SK-N-SH (cell line): ENCODE measurements around the gene NFASC. TPM values are rescaled to one million over a fixed set of nuclear protein-coding genes. Genes with fewer than 3 reads are reported as not detected.

Experiments used
- CTCF ChIA-PET: fragments of 300-600, 350-600 bp; formaldehyde crosslinking; extraction: SDS; loops from one replicate; lab custom pipeline; 2021; lab: Yijun Ruan, JAX
- POLR2A ChIA-PET: fragments of 350-600 bp; sonication (Branson Sonifier 250); formaldehyde crosslinking; extraction: SDS; loops from one replicate; lab custom pipeline; 2020; ENCODE audit warnings: antibody characterized with exemption, inconsistent platforms; lab: Yijun Ruan, JAX
- DNase-seq: peaks from one replicate; pipeline ENCODE4 v3.0.0; 2012
- H2AFZ ChIP-seq: fragments of 200-600 bp; sonication (generic); 2 replicates; pipeline ENCODE4 v1.8.1; 2016; ENCODE audit warnings: antibody characterized with exemption, mild to moderate bottlenecking, low read depth
- H3F3A ChIP-seq: fragments of 200-600 bp; sonication (generic); replicated peaks from 2 replicates; pipeline ENCODE3; 2016; ENCODE audit warnings: antibody characterized with exemption, mild to moderate bottlenecking; ENCODE audit not compliant: insufficient read depth
- H3K27ac ChIP-seq, 2 experiments: fragments of 200-500 bp in 1 of 2; fragments of 200-600 bp in 1 of 2; sonication (Bioruptor generic) in 1 of 2; sonication (generic), shearing (Covaris generic) in 1 of 2; 2 replicates each; pipeline versions ENCODE4 v1.5.1 to v1.6.1; 2014 to 2016; ENCODE audit warnings: low read depth in 2 of 2, inconsistent platforms in 1 of 2, low read length in 1 of 2, mild to moderate bottlenecking in 1 of 2, mixed read lengths in 1 of 2
- H3K27me3 ChIP-seq: fragments of 200-600 bp; sonication (generic), shearing (Covaris generic); 2 replicates; pipeline ENCODE4 v1.6.1; 2016; ENCODE audit warnings: mixed run types; ENCODE audit not compliant: insufficient read depth
- H3K36me3 ChIP-seq, 2 experiments: fragments of 200-500 bp in 1 of 2; fragments of 200-600 bp in 1 of 2; sonication (Bioruptor generic) in 1 of 2; sonication (generic) in 1 of 2; replicated peaks in 1 of 2; 2 replicates each; pipeline versions ENCODE3 to v1.5.1; 2014 to 2016; ENCODE audit warnings: low read length in 1 of 2, mild to moderate bottlenecking in 1 of 2; ENCODE audit not compliant: insufficient read depth in 2 of 2, control insufficient read depth in 1 of 2
- H3K4me1 ChIP-seq, 2 experiments: fragments of 200-500 bp in 1 of 2; fragments of 200-600 bp in 1 of 2; sonication (Bioruptor generic) in 1 of 2; sonication (generic), shearing (Covaris generic) in 1 of 2; 2 replicates each; pipeline versions ENCODE4 v1.5.1 to v1.6.1; 2014 to 2016; ENCODE audit warnings: low read depth in 1 of 2, low read length in 1 of 2, mixed run types in 1 of 2; ENCODE audit not compliant: insufficient read depth in 2 of 2, control insufficient read depth in 1 of 2
- H3K4me2 ChIP-seq: fragments of 200-600 bp; sonication (generic), shearing (Covaris generic); 2 replicates; pipeline ENCODE4 v1.6.1; 2017; ENCODE audit warnings: mixed run types
- H3K4me3 ChIP-seq, 2 experiments: fragments of 200-500 bp in 1 of 2; fragments of 200-600 bp in 1 of 2; sonication (Bioruptor generic) in 1 of 2; sonication (generic), shearing (Covaris generic) in 1 of 2; 2 replicates each; pipeline versions ENCODE4 v1.5.1 to v1.8.1; 2014 to 2016; ENCODE audit warnings: low read depth in 2 of 2, inconsistent platforms in 1 of 2, low read length in 1 of 2, mild to moderate bottlenecking in 1 of 2, mixed read lengths in 1 of 2, moderate library complexity in 1 of 2
- H3K79me2 ChIP-seq: fragments of 200-600 bp; sonication (generic); 2 replicates; pipeline ENCODE4 v1.8.1; 2017; ENCODE audit warnings: mild to moderate bottlenecking; ENCODE audit not compliant: insufficient read depth
- H3K9ac ChIP-seq: fragments of 200-600 bp; sonication (generic); 2 replicates; pipeline ENCODE4 v1.6.1; 2017; ENCODE audit warnings: mixed run types
- H3K9me2 ChIP-seq: fragments of 200-600 bp; sonication (generic); 2 replicates; pipeline ENCODE4 v1.6.1; 2017; ENCODE audit warnings: mixed run types
- H3K9me3 ChIP-seq: fragments of 200-600 bp; sonication (generic); 2 replicates; pipeline ENCODE4 v1.6.1; 2017; ENCODE audit warnings: mixed run types, mild to moderate bottlenecking, moderate library complexity
- H4K20me1 ChIP-seq: fragments of 200-600 bp; sonication (generic); 2 replicates; pipeline ENCODE4 v1.6.1; 2017; ENCODE audit warnings: mild to moderate bottlenecking, mixed run types; ENCODE audit not compliant: insufficient read depth
- EP300 ChIP-seq, 2 experiments: IDR thresholded peaks; 2 replicates each; pipeline versions ENCODE4 v1.4.0 to v1.6.1; 2012; ENCODE audit warnings: borderline replicate concordance in 1 of 2, low read depth in 1 of 2, low read length in 1 of 2
- MAX ChIP-seq: IDR thresholded peaks from 2 replicates; pipeline ENCODE4 v1.4.0; 2012; ENCODE audit warnings: low read depth
- MEF2A ChIP-seq: IDR thresholded peaks from 2 replicates; pipeline ENCODE4 v1.4.0; 2012; ENCODE audit warnings: low read depth, borderline replicate concordance
- MXI1 ChIP-seq: IDR thresholded peaks from 2 replicates; pipeline ENCODE4 v1.6.1; 2012; ENCODE audit warnings: mild to moderate bottlenecking, low read depth, low read length, improper control_type of control experiment
- RCOR1 ChIP-seq: fragments of 150-350 bp; IDR thresholded peaks from 2 replicates; pipeline ENCODE4 v1.6.1; 2017; ENCODE audit warnings: antibody characterized with exemption, low read length
- USF2 ChIP-seq: fragments of 150-350 bp; IDR thresholded peaks from 2 replicates; pipeline ENCODE4 v1.6.1; 2017; ENCODE audit warnings: antibody characterized with exemption, low read length, low read depth, borderline replicate concordance
- YY1 ChIP-seq: IDR thresholded peaks from 2 replicates; pipeline ENCODE4 v1.4.0; 2012; ENCODE audit warnings: low read depth, mild to moderate bottlenecking
- WGBS: methylation state at CpG from one replicate; pipeline ENCODE4 v1.1.6; 2017; ENCODE audit warnings: low lambda C conversion rate; 5-methylcytosine and 5-hydroxymethylcytosine counted together
- polyA plus RNA-seq, 3 experiments: library from polyadenylated mRNA; depleted of rRNA; stranded (reverse); fragments of >200 nt; gene quantifications; 2 replicates each; pipeline ENCODE4 v1.2.3, GENCODE V29; 2012

The NFASC gene
- polyA plus RNA-seq, 1 of the 3 experiments (the other 2 are of a cell fraction): 6.0 TPM

GRCh38 chr1:205062895-205063294 is 192.2 kb downstream of the NFASC start:
- no peak overlapping the region for H3K9ac ChIP-seq
- no peak overlapping the region for H3K4me3 ChIP-seq
- TF ChIP-seq USF2: no peak
- TF ChIP-seq, all 33 proteins: peak for 0
- no peak overlapping the region for H3K4me2 ChIP-seq
- no peaks in the 10 kb centered on the region for H3K36me3 ChIP-seq
- no peaks in the 10 kb centered on the region for H3F3A ChIP-seq
- ChIA-PET POLR2A (interaction anchor here (1.5 kb wide), 1 partner anchor 74 kb away, joined by 3 read pairs; no protein-coding TSS in a partner anchor), CTCF (interaction anchor here (1.0 to 18.8 kb wide), 17 partner anchors 9 to 263 kb away, joined by 3 to 756 read pairs (median 35); partner anchors contain the start of gene CNTN2)
- H4K20me1 ChIP-seq: no peaks in the 10 kb centered on the region
- H3K27me3 ChIP-seq: no peaks in the 10 kb centered on the region
- H3K4me1 ChIP-seq: peaks cover 0 to 5% of the 10 kb centered on the region in 2 experiments; a peak in 1 of 4 replicates
- no peak for DNase-seq
- no peaks in the 10 kb centered on the region for H3K9me2 ChIP-seq
- H3K27ac ChIP-seq: no peak overlapping the region
- H3K79me2 ChIP-seq: no peaks in the 10 kb centered on the region
- no peaks in the 10 kb centered on the region for H3K9me3 ChIP-seq
- H2AFZ ChIP-seq: no peak overlapping the region
- WGBS: 64% methylated on average over 3 of the region's 3 CpGs

- peaks cover 0 to 5% of the 10 kb centered on the region in 2 experiments; a peak in 1 of 4 replicates for H3K4me1 ChIP-seq
- no peaks in the 10 kb centered on the region for H3K79me2 ChIP-seq
- TF ChIP-seq RCOR1 (no peak), EP300 (IDR thresholded peaks at IDR 0.05; ENCODE audit: borderline replicate concordance in 1 of 2, low read depth in 1 of 2, low read length in 1 of 2) (no peak), MAX (no peak), MXI1 (no peak), USF2 (no peak), YY1 (no peak), MEF2A (no peak)
- H3K4me3 ChIP-seq: no peak overlapping the region
- WGBS: 64% methylated on average over 11 of the region's 11 CpGs
- H3K27me3 ChIP-seq: no peaks in the 10 kb centered on the region
- ChIA-PET CTCF (interaction anchor here (1.7 to 18.8 kb wide), 7 partner anchors 13 to 257 kb away, joined by 4 to 756 read pairs (median 74); partner anchors contain the start of gene CNTN2), POLR2A (no interaction called here)
- H2AFZ ChIP-seq: no peak overlapping the region
- no peaks in the 10 kb centered on the region for H4K20me1 ChIP-seq
- H3K4me2 ChIP-seq: no peak overlapping the region
- H3F3A ChIP-seq: no peaks in the 10 kb centered on the region
- no peaks in the 10 kb centered on the region for H3K9me2 ChIP-seq
- H3K36me3 ChIP-seq: no peaks in the 10 kb centered on the region
- no peak for DNase-seq
- H3K9me3 ChIP-seq: no peaks in the 10 kb centered on the region
- H3K9ac ChIP-seq: no peak overlapping the region
- no peak overlapping the region for H3K27ac ChIP-seq
Observed at GRCh38 chr1:205064301-205064700, 193.6 kb downstream of the NFASC start.
